ENCODE data around the gene POLN.

DNA sequence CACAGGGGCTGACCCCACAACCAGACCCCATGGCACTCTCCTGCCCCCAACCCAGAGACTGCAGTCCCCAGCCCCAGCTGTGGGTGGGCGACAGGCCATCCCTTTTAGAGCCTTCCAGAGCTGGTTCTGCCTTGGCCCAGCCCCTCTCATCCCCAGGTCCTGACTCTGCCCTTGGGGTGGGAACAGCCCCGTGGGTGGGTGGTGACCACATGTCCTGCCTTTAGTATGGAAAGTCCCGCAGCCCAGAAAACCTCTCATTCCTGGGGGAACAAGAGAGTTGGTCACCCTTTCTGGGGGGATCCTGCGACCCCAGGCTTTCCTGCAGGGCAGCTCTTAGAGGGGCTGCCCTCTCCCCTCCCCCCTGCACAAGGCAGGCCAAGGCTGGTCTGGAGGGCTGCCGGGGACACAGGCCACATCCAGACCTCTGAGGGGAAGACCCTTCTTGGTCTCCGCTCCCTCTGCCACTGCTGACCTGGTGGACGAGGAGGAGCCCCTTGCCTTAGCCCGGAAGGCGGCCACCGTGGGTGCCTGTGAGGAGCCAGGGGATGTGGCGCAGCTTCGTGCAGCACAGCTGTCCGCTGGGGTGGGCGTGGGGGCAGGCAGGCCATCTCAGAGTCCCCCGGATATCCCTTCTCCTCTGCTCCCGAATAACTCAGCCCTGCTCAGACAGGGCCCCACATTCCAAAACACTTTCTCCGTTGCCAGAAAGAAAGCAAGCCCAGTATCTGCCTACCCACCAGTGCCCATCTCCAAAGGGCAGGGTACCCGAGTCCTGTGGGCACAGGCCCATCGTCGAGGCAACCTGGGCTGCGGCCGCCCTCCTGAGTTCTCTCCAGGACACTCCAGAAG is 26.7 kb upstream of the POLN start:
- TF ChIP-seq, protein P1, sequence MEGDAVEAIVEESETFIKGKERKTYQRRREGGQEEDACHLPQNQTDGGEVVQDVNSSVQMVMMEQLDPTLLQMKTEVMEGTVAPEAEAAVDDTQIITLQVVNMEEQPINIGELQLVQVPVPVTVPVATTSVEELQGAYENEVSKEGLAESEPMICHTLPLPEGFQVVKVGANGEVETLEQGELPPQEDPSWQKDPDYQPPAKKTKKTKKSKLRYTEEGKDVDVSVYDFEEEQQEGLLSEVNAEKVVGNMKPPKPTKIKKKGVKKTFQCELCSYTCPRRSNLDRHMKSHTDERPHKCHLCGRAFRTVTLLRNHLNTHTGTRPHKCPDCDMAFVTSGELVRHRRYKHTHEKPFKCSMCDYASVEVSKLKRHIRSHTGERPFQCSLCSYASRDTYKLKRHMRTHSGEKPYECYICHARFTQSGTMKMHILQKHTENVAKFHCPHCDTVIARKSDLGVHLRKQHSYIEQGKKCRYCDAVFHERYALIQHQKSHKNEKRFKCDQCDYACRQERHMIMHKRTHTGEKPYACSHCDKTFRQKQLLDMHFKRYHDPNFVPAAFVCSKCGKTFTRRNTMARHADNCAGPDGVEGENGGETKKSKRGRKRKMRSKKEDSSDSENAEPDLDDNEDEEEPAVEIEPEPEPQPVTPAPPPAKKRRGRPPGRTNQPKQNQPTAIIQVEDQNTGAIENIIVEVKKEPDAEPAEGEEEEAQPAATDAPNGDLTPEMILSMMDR (optimal IDR thresholded peaks at IDR 0.05 in 1 of 3, IDR thresholded peaks at IDR 0.05 in 1 of 3, conservative IDR thresholded peaks at IDR 0.05 in 1 of 3; ENCODE audit: extremely low read depth in 1 of 3, insufficient read depth in 2 of 3, low read length in 3 of 3) = no peak
- TF ChIP-seq EZH2 (IDR thresholded peaks at IDR 0.05; ENCODE audit: low read length) = no peak

Data from keratinocyte (primary cell).